ENCODE data around the gene SLC35G1.

The SLC35G1 gene

GRCh38 chr10:93904901-93905300 lies 11.1 kb downstream of the SLC35G1 start:
- DNase-seq (ENCODE audit: extremely low spot score) = no peak
- TF ChIP-seq CTCF (IDR thresholded peaks at IDR 0.05; ENCODE audit: control extremely low read depth, extremely low read depth, low read depth, missing control alignments) = no peak
- ChIA-PET POLR2A (no interaction called here), CTCF (interaction anchor here (1.4 to 4.3 kb wide), 5 partner anchors 11 to 415 kb away, joined by 3 to 21 read pairs (median 8); partner anchors contain the start of gene SLC35G1)

GRCh38 chr10:93907059-93907458 lies 13.3 kb downstream of the SLC35G1 start:
- TF ChIP-seq CTCF (IDR thresholded peaks at IDR 0.05; ENCODE audit: control extremely low read depth, extremely low read depth, low read depth, missing control alignments) = no peak
- CTCF ChIA-PET = interaction anchor here (1.5 to 2.4 kb wide), 4 partner anchors 14 to 413 kb away, joined by 3 to 13 read pairs (median 6); no protein-coding TSS in a partner anchor
- DNase-seq (ENCODE audit: extremely low spot score) = no peak
- POLR2A ChIA-PET = no interaction called here

GRCh38 chr10:93911866-93912265 lies 18.1 kb downstream of the SLC35G1 start:
- CTCF ChIA-PET = interaction anchor here (1.0 to 1.6 kb wide), 2 partner anchors 9 to 409 kb away, joined by 4 read pairs; no protein-coding TSS in a partner anchor
- POLR2A ChIA-PET = no interaction called here
- DNase-seq (ENCODE audit: extremely low spot score) = no peak
- TF ChIP-seq CTCF (IDR thresholded peaks at IDR 0.05; ENCODE audit: control extremely low read depth, extremely low read depth, low read depth, missing control alignments) = no peak

- POLR2A ChIA-PET = no interaction called here
- CTCF ChIA-PET = interaction anchor here (1.6 kb wide), 1 partner anchor 409 kb away, joined by 4 read pairs; no protein-coding TSS in a partner anchor
- no peak for TF ChIP-seq CTCF (IDR thresholded peaks at IDR 0.05; ENCODE audit: control extremely low read depth, extremely low read depth, low read depth, missing control alignments)
- DNase-seq (ENCODE audit: extremely low spot score) = no peak
Measured at GRCh38 chr10:93912444-93912843, 18.7 kb downstream of the SLC35G1 start.

GRCh38 chr10:93913706-93914105 lies 19.9 kb downstream of the SLC35G1 start:
- no peak for DNase-seq (ENCODE audit: extremely low spot score)
- CTCF ChIA-PET = no interaction called here
- TF ChIP-seq CTCF (IDR thresholded peaks at IDR 0.05; ENCODE audit: control extremely low read depth, extremely low read depth, low read depth, missing control alignments) = no peak
- POLR2A ChIA-PET = no interaction called here

GRCh38 chr10:93915598-93915997 lies 21.8 kb downstream of the SLC35G1 start:
- ChIA-PET POLR2A (no interaction called here), CTCF (interaction anchor here (3.0 to 3.3 kb wide), 2 partner anchors 11 to 404 kb away, joined by 21 to 39 read pairs; no protein-coding TSS in a partner anchor)
- DNase-seq (ENCODE audit: extremely low spot score) = no peak
- TF ChIP-seq CTCF (IDR thresholded peaks at IDR 0.05; ENCODE audit: control extremely low read depth, extremely low read depth, low read depth, missing control alignments) = no peak
